GM10266 (cell line): Measurements from ENCODE around the gene VAV2.

Source experiments
- DNase-seq: peaks from one replicate; pipeline ENCODE4 v3.0.0; 2012; ENCODE audit errors: extremely low spot score
- CTCF ChIP-seq: IDR thresholded peaks from 2 replicates; pipeline ENCODE4 v1.5.1; 2012; ENCODE audit warnings: mild to moderate bottlenecking, low read depth; ENCODE audit not compliant: control insufficient read depth, insufficient read depth; ENCODE audit errors: missing control alignments

VAV2 gene

GRCh38 chr9:134031783-134032182 lies 39.7 kb upstream of the VAV2 start:
- DNase-seq, result no peak
- TF ChIP-seq CTCF, result no peak

- DNase-seq, result no peak
- no peak for TF ChIP-seq CTCF
Measured at GRCh38 chr9:134030821-134031470, 38.8 kb upstream of the VAV2 start.

GRCh38 chr9:134029248-134030226 lies 37.4 kb upstream of the VAV2 start:
- DNase-seq, result no peak
- no peak for TF ChIP-seq CTCF

- DNase-seq, result no peak
Measured at GRCh38 chr9:134028575-134029247, 36.6 kb upstream of the VAV2 start.

GRCh38 chr9:134028076-134028475 lies 36.0 kb upstream of the VAV2 start:
- DNase-seq, result no peak
- no peak for TF ChIP-seq CTCF

More at GRCh38 chr9:134028575-134029247, 36.6 kb upstream of the VAV2 start:
- no peak for TF ChIP-seq CTCF

- no peak for DNase-seq
- no peak for TF ChIP-seq CTCF
Measured at GRCh38 chr9:134027561-134027960, 35.4 kb upstream of the VAV2 start.
